Mucosa of rectum (tissue), 2 donors: ENCODE measurements around the gene PEDS1.
A peak's percentile ranks its signal among the peaks of the same experiment; 100 is the strongest.
"Not testable (repeated sequence)": the region's sequence is repeated elsewhere in the genome, so short reads cannot be mapped to it uniquely, and the experiment has no call there.

ENCODE experiments used
- H3K27ac ChIP-seq, 2 donors: one replicate each; pipeline ENCODE4 v1.7.0; 2013; ENCODE audit warnings: inconsistent platforms in 2 of 2, low read depth in 2 of 2, low read length in 2 of 2
- H3K27me3 ChIP-seq, 2 donors: one replicate each; pipeline ENCODE4 v1.7.0; 2013; ENCODE audit warnings: low read length in 2 of 2; ENCODE audit not compliant: control insufficient read depth in 2 of 2, insufficient read depth in 2 of 2
- H3K36me3 ChIP-seq, 2 donors: one replicate each; pipeline ENCODE4 v1.7.0; 2013; ENCODE audit warnings: low read length in 2 of 2; ENCODE audit not compliant: control insufficient read depth in 2 of 2, insufficient read depth in 2 of 2
- H3K4me1 ChIP-seq, 2 donors: one replicate each; pipeline ENCODE4 v1.7.0; 2013; ENCODE audit warnings: low read length in 2 of 2, mild to moderate bottlenecking in 1 of 2; ENCODE audit not compliant: control insufficient read depth in 2 of 2, insufficient read depth in 2 of 2
- H3K4me3 ChIP-seq, 2 donors: one replicate each; pipeline ENCODE4 v1.7.0; 2013; ENCODE audit warnings: low read length in 2 of 2
- H3K9ac ChIP-seq, 2 donors: one replicate each; pipeline ENCODE4 v1.7.0; 2013; ENCODE audit warnings: low read length in 2 of 2, low read depth in 1 of 2, mild to moderate bottlenecking in 1 of 2
- H3K9me3 ChIP-seq, 2 donors: one replicate each; pipeline ENCODE4 v1.7.0; 2013; ENCODE audit warnings: low read length in 2 of 2; ENCODE audit not compliant: control insufficient read depth in 2 of 2
- donor health status: healthy.
- donor health status: Normal muscosa, but diverticular disease.

Gene PEDS1

DNA sequence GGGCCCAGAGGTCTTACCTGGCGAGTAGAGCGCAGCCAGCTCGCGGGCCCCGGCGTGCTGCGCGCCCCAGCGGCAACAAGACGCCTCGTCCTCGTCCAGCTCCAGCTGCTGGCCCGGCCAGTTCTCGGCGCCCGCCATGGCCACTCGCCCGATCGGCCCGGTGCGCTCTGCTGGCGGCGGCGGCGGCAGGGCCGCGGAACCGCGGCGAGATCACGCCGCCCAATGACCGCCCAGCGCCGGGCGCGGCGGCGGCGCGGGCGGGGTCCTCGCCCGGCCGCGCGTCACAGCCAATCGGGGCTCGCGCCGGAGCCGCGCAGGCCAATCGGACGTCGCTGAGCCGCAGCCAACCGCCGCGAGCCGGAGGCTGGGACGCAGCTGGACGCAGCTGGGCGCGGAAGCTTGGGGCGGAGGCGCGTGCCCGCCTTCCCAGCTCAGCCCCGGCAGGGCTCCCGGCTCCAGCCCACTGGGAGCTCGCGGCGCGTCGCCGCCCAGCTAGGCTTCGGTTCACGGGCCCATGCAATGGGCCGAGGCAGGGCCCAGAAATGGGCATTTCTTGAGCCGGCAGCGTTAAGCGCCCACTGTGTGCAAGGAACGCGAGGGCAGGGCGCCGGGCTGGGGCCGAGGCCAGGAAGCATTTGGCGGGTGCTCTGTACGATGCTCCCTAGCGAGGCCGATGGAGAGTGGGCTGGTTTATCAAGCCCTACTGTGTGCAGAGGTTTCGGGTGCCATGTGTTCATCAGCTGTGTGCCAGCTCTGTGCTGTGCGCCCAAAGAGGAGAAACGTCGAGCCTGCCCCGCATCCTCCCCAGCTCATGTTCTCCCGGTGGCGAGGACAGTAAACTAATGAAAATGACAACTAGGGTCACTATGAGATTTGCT lies at the start of gene PEDS1:
Gene PEDS1, minus strand, starts transcription at position 224 of the 878 bp plus-strand sequence. Its CDS starts 86 bp downstream, at position 138.
- H3K36me3 ChIP-seq: peaks cover 0 to under 1% of the 10 kb centered on the region in 2 donors
- H3K9ac ChIP-seq: peak within 1 kb of the TSS; percentile 91 to 99
- peak within 1 kb of the TSS; percentile 90 to 91 for H3K27ac ChIP-seq
- H3K9me3 ChIP-seq: no peaks in the 10 kb centered on the region
- H3K4me1 ChIP-seq: peaks cover 40 to 43% of the 10 kb centered on the region in 2 donors
- H3K27me3 ChIP-seq: no peaks in the 10 kb centered on the region
- peak within 1 kb of the TSS; percentile 83 to 88 for H3K4me3 ChIP-seq

DNA sequence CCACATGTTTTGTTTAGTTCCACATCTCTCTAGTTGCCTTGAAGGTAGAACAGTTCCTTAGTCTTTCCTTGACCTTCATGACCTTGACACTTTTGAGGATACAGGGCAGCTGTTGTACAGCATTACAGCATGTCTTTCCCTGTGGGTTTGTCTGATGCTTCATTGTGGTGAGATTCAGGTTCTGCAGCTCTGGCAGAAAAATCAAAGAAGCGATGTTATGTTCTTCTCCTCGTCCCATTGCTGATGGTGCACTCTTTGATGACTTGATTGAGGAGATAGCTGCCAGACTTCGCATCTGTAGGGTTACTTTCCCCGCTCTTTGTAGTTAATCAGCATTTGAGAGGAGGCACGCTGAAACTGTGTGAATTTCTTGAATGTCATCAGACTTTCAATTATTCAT lies 49.2 kb upstream of the PEDS1 start:
- Histone ChIP-seq H3K4me3 (no peak overlapping the region), H3K4me1 (no peaks in the 10 kb centered on the region), H3K36me3 (no peaks in the 10 kb centered on the region), H3K27me3 (no peaks in the 10 kb centered on the region), H3K9ac (no peak overlapping the region), H3K27ac (no peak overlapping the region), H3K9me3 (peaks cover 0 to 5% of the 10 kb centered on the region in 2 donors)

DNA sequence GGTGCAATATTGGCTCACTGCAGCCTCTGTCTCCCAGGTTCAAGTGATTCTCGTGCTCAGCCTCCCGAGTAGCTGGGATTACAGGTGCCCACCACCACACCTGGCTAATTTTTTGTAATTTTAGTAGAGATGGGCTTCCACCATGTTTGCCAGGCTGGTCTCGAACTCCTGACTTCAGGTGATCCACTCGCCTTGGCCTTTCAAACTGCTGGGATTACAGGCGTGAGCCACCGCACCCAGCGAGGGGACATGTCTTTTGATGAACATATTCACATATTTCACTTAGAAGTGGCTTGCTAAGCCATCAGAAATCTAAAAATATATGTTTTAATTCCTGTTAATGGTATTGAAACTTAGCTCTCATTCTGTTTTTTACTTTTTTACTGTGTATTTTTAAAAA lies 48.2 kb upstream of the PEDS1 start:
- not testable (repeated sequence) for H3K4me1 ChIP-seq, H3K27me3 ChIP-seq, H3K9ac ChIP-seq, H3K4me3 ChIP-seq, H3K36me3 ChIP-seq, H3K9me3 ChIP-seq, H3K27ac ChIP-seq

DNA sequence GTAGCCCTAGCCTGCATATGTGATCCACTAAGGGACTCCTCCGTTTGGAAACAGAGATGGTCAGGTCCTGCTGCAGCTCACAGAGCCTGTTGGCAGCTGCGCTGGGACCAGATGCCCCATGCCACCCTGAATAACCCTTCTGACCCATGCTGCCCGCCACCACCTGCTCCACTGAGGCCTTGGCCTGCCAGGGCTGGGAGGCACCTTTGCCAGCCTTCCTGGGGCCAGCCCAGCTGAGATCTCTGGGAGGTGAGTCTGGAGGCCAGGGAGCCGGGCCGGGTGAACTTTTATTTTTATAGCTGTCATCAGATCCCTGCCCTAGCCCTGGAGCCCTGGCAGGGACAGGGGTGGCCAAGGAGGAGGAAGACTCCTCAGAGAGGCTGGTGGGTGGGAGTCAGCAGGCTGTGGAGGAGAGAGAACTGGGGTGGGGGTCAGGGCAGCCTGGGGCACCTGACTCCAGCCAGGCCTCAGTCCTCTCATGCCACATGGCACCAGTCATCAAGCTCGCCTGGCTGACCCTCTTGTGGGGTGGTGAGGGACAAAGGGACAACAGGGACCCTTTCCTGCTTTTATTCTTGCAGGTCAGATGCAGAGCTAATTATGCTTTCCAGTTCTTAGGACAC lies 47.1 kb upstream of the PEDS1 start:
- no peak overlapping the region for H3K27ac ChIP-seq
- no peak overlapping the region for H3K9ac ChIP-seq
- H3K36me3 ChIP-seq: no peaks in the 10 kb centered on the region
- H3K4me3 ChIP-seq: no peak overlapping the region
- H3K4me1 ChIP-seq: no peaks in the 10 kb centered on the region
- no peaks in the 10 kb centered on the region for H3K27me3 ChIP-seq
- H3K9me3 ChIP-seq: peaks cover 0 to 5% of the 10 kb centered on the region in 2 donors

DNA sequence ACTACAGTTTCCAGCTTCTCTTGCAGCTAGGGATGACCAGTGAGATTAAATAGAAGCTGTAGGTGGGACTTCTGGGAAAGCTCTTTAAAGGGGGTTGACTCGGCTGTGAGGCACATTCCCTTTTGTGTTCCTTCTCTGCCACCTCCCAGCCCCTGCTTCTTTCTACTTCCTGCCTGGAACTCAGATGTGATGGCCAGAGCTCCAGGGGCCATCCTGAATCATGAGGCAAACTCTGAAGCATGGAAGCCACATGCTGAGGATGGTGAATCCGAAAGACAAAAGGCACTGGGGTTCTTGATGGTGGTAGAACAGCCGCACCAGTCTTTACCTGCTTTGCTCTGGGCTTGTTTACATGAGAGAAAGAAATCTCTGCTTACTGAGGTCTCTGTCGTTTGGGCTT lies 46.2 kb upstream of the PEDS1 start:
- no peak overlapping the region for H3K9ac ChIP-seq
- H3K4me1 ChIP-seq: peaks cover 0 to 5% of the 10 kb centered on the region in 2 donors
- H3K9me3 ChIP-seq: peaks cover 0 to 5% of the 10 kb centered on the region in 2 donors
- H3K27ac ChIP-seq: no peak overlapping the region
- H3K4me3 ChIP-seq: no peak overlapping the region
- peaks cover 0 to 2% of the 10 kb centered on the region in 2 donors for H3K36me3 ChIP-seq
- H3K27me3 ChIP-seq: no peaks in the 10 kb centered on the region

DNA sequence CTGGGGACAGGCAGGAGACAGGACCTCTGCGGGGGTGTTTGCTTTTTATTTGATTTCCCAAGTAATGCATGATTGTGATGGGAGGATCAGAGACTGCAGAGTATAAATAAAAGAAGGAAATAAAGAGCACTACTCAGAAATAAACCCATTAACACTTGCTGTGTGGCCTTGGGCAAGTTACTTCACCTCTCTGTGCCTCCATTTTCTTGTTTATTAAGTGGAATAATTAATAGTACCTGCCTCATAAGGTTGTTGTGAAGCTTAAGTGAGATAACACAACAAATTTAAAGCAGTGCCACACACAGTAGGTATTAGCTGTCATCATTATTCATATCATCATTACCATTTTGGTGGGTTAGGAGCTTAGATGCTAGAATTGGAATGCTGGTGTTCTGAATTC lies 45.2 kb upstream of the PEDS1 start:
- Histone ChIP-seq H3K4me1 (peaks cover 5 to 11% of the 10 kb centered on the region in 2 donors), H3K9ac (no peak overlapping the region), H3K27me3 (no peaks in the 10 kb centered on the region), H3K9me3 (no peaks in the 10 kb centered on the region), H3K4me3 (no peak overlapping the region), H3K36me3 (peaks cover 4 to 9% of the 10 kb centered on the region in 2 donors), H3K27ac (no peak overlapping the region)

DNA sequence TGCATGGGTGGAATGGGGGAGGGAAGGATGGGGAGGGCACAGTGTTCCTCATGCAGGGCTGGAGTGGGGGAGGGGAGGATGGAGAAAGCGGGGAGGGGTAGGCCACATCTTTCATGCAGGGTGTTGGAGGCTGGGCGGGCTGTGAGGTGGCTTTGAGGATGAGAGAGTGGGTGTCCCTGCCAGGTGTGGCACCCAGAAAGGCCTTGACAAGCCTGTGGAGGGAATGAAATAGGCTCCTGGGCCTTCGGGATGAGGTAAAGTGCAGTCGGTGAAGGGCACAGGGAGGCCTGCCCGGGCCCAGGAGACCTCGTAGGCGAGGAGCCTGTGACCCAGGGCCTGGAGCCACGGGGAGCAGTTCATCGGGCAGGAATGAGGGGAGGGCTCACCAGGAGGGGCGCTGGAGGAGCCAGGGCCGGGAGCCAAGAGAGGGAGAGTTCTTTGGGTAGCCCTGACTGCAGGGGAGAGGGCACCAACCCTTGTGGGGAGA lies 44.7 kb upstream of the PEDS1 start:
- Histone ChIP-seq H3K9me3 (no peaks in the 10 kb centered on the region), H3K27ac (no peak overlapping the region), H3K4me1 (peaks cover 10 to 16% of the 10 kb centered on the region in 2 donors), H3K27me3 (no peaks in the 10 kb centered on the region), H3K36me3 (peaks cover 4 to 10% of the 10 kb centered on the region in 2 donors), H3K4me3 (no peak overlapping the region), H3K9ac (no peak overlapping the region)

DNA sequence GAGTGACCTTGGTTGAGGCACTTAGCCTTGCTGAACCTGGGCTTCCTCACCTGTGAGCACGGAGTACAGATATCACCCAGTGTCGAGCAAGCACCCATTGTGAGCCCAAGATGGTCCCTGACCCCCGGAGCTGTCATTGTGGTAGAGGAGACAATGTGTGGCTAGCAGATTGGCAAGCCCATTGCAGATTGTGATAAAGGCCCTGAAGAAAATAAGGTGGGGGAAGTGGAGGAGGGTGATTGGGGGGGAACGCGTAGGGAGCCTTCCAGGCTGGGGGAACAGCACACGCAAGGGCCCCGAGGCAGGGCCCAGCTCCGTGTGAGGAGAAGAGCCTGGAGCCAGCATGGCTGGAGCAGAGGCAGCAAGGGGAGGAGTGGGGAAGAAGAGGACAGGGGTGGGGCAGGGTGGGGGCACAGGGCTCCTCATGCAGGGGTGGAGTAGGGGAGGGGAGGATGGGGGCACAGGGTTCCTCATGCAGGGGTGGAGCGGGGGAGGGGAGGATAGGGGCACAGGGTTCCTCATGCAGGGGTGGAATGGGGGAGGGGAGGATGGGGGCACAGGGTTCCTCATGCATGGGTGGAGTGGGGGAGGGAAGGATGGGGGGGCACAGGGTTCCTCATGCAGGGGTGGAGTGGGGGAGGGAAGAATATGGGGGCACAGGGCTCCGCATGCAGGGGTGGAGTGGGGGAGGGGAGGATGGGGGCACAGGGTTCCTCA lies 44.1 kb upstream of the PEDS1 start:
- Histone ChIP-seq H3K27me3 (no peaks in the 10 kb centered on the region), H3K27ac (no peak overlapping the region), H3K4me1 (peaks cover 16 to 22% of the 10 kb centered on the region in 2 donors), H3K4me3 (no peak overlapping the region), H3K9ac (no peak overlapping the region), H3K36me3 (peaks cover 4 to 10% of the 10 kb centered on the region in 2 donors), H3K9me3 (no peaks in the 10 kb centered on the region)

DNA sequence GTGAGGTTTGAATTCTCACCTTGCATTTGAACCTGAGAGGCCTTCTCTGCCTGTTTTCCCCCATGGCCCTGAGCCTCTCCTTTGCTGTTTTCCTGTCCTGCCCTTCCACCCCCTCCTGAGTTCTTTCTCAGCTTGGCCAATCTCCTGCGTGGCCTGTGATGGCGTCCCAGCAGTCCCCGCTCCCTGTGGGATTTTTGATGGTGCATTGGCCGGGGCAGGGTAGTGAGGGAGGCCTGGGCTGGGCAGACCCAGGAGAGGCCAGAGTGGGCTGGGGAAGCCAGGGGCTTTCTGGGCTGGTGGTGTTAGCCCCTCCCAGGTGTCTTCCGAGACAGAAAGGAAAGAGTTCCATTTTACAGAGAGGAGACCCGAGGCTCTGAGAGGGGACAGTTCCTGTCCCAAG lies 43.4 kb upstream of the PEDS1 start:
- H3K36me3 ChIP-seq: peaks cover 4 to 10% of the 10 kb centered on the region in 2 donors
- H3K4me3 ChIP-seq: no peak overlapping the region
- H3K9me3 ChIP-seq: no peaks in the 10 kb centered on the region
- H3K4me1 ChIP-seq: peaks cover 19 to 24% of the 10 kb centered on the region in 2 donors
- no peak overlapping the region for H3K27ac ChIP-seq
- H3K27me3 ChIP-seq: no peaks in the 10 kb centered on the region
- H3K9ac ChIP-seq: no peak overlapping the region

DNA sequence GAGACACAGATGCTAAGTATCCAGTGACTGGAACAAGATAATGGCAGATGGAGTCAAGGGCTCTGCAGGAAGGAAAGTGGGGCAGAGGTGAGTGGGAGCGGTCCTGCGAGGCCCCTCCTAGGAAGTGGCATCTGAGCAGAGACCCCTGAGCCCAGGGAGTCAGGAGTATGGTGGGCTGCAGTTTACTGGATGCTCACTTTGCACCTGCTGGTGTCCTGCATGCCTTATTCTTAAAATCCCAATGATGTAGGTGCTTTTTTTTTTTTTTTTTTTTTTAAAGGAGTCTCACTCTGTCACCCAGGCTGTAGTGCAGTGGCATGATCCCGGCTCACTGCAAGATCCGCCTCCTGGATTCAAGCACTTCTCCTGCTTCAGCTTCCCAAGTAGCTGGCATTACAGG lies 42.7 kb upstream of the PEDS1 start:
- Histone ChIP-seq H3K9ac (no peak overlapping the region), H3K27ac (no peak overlapping the region), H3K4me3 (no peak overlapping the region), H3K9me3 (no peaks in the 10 kb centered on the region), H3K4me1 (peaks cover 19 to 24% of the 10 kb centered on the region in 2 donors), H3K36me3 (peaks cover 4 to 10% of the 10 kb centered on the region in 2 donors), H3K27me3 (no peaks in the 10 kb centered on the region)
